GM19043 (cell line): ENCODE results near the gene BPTF.
"Not testable (repeated sequence)": the region's sequence is repeated elsewhere in the genome, so short reads cannot be mapped to it uniquely, and the experiment has no call there.

Experiments used
- ATAC-seq: cut with Tn5 transposase; IDR thresholded peaks from one replicate; pipeline ENCODE4 v1.9.1; 2021; ENCODE audit warnings: low read depth; ENCODE audit not compliant: unreplicated experiment

BPTF gene

DNA sequence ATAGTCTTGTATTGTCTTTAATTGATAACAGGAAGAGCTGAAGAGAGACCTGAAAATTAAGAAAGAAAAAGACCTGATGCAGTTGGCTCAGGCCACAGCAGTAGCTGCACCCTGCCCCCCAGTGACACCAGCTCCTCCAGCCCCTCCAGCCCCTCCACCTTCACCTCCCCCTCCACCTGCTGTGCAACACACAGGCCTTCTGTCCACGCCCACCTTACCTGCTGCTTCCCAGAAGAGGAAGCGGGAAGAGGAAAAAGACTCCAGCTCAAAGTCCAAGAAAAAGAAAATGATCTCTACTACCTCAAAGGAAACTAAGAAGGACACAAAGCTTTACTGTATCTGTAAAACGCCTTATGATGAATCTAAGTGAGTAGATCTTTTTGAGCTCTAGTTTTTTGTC, 134.2 kb downstream of the BPTF start:
- ATAC-seq = no peak

DNA sequence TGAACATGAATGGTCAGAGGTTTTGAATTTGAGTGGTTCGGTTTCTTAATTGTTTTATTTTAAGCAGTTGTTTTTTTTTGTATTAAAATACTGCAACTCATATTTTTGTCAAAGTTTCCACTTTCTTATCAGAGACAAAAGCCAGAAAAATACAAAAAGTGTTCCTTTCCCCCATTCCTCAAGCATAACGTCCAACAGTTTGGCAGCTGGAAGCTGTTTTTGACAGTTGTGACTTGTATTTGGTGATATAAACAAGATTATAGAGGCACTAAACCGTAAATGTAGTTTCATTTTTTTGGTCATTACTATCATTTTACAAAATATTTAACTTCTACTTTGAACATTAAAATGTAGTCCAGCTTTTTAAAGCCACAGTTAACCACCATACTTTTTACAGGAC, 135.0 kb downstream of the BPTF start:
- not testable (repeated sequence) for ATAC-seq

DNA sequence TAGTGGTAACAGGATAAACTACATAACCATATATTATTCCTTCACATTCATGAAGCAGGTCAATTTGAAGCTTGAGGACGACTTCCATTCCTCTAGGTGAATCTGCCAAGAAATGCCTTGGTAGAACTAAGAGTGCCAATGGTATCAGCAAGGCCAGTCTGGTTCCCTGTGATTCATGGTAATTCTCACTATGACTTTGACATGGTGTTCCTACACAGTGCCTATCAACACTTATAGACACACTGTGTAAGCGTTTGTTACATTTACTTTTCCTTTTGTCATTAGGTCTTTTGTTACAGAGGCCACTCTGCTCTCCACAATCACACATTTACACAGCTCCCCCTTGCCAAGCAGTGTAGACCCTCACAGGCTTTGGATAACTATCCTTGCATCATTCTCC, 136.9 kb downstream of the BPTF start:
- not testable (repeated sequence) for ATAC-seq

DNA sequence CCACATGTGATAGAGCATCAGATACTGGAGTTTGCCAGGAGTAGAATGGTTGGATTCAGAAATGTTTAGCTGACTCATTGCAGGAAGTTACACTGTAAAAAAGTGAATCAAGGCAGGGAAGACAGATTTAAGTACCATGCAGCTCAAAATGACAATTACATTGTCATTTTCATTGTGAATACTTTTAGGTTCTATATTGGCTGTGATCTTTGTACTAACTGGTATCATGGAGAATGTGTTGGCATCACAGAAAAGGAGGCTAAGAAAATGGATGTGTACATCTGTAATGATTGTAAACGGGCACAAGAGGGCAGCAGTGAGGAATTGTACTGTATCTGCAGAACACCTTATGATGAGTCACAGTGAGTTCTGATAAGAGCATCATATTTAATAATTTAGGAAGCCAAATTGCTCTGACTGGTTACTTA, 137.9 kb downstream of the BPTF start:
- ATAC-seq = not testable (repeated sequence)

DNA sequence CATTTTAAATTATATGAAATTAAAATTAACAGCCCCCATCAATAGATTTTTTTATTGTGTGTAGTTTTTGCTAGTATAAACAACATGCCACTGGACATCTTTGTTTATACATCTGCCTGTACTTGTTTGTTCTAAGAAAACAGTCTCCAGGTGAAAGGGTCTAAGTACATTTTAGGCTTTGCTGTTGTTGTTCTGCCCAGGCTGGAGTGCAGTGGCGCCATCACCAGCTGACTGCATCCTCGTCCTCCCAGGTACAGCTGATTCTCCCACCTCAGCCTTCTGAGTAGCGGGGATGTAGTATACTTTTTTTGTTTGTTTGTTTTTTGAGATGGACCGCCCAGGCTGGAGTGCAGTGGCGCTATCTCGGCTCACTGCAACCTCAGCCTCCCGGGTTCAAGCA, 145.5 kb downstream of the BPTF start:
- ATAC-seq = no peak

DNA sequence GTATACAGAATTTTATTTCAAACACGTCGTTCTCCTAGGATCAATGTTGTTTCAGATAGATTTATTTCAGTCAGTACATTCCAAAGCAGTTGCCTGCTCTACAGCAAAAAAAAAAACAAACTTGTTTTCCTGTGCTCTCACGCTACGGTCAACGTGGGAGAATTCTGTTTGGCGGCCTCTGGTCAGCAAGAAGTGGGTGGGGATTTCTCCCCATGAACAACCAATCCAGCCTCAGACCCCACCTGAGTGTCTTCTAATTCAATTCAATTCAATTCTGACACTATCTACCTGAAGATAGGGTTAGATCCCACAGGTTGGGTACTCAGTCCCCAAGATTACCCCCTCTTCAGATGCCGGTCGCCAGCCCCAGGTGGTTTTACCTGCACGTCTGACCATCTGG, 148.9 kb downstream of the BPTF start:
- ATAC-seq = no peak

DNA sequence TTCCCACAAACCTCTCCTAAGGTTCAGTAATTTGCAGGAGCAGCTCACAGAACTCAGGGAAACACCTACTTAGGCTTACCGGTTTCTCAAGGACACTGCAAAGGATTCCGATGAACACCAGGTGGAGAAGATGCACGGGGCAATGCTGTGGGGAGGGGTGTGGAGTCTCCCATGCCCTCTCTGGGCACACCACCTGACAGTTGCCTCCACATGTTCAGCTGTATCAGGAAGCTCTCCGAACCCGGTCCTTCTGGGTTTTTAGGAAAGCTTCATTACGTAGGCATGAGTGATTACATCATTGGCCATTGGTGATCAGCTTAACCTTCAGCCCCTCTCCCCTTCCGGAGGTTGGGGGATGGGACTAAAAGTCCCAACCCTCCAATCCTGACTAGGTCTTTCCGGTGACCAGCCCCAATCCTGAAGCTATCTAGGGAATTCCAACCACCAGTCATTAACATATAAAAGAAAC, 149.3 kb downstream of the BPTF start:
- no peak for ATAC-seq

DNA sequence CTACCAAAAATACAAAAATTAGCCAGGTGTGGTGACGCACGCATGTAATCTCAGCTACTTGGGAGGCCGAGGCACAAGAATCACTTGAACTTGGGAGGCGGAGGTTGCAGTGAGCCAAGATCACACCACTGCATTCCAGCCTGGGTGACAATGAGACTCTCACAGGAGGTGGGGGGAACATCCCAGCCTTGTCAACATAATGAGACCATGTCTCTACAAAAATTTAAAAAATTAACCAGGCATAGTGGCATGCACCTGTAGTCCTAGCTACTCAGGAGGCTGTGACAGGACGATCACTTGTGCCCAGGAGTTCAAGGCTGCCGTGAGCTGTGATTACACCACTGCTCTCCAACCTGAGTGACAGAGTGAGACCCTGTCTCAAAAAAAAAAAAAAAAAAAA, 151.0 kb downstream of the BPTF start:
- ATAC-seq = not testable (repeated sequence)

DNA sequence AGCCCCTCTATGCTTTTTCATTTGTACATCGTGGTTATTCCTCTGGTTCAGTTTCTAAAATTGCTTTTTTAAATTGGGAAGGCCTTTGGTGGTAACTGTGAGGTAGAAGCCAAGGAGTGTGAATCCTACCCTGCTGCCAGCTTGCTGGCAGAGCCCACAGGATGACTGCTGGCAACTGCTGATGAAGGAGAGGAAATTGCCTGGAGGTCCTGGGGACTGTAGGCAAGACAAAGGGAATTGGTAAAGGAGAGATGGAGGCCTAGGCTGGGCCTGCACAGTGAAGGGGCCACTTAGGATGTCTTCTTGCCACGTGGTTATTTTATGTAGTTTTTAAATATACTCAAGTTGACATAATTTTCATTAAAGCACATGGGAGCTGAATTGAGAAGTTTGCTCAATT, 155.2 kb downstream of the BPTF start:
- no peak for ATAC-seq

DNA sequence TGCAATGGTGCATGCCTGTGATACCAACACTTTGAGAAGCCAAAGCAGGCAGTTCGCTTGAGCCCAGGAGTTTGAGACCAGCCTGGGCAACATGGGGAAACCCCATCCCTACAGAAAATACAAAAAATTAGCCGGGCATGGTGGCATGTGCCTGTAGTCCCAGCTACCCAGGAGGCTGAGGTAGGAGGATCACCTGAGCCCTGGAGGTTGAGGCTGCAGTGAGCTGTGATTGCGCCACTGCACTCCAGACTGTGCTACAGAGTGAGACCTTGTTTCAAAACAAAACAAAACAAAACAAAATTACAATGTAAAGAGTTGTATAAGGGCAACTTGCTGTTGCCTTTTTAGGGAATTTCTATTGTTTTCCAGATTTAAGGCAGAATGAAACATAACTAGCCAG, 155.6 kb downstream of the BPTF start:
- not testable (repeated sequence) for ATAC-seq

DNA sequence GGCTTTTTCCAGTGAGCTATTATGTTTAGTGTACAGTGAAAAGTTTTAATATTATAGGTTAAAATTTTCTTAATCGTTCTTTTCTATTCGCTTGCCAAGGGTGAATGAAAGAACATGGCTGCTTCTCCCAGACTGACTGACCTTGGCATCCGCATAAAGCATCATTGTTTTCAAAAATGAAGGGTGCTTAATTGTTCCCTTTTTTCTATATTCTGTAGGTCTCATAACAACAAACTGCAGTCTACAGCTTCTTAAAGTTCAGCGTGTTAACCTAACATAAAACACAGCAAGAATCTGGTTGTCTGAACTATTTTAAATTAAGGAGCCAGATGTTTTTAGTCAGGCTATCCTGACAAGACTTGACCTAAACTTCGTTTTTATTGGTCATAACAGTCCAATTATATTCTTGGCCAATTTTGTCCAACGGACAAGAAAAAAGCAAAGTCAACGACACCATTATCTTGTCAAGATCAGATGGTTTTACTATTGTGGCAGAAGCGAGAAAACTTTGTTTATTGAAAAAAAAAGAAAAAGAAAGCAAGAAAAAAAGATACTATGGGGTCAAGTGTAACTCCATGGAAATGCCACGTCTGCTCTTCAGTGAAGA, 156.8 kb downstream of the BPTF start:
- no peak for ATAC-seq

DNA sequence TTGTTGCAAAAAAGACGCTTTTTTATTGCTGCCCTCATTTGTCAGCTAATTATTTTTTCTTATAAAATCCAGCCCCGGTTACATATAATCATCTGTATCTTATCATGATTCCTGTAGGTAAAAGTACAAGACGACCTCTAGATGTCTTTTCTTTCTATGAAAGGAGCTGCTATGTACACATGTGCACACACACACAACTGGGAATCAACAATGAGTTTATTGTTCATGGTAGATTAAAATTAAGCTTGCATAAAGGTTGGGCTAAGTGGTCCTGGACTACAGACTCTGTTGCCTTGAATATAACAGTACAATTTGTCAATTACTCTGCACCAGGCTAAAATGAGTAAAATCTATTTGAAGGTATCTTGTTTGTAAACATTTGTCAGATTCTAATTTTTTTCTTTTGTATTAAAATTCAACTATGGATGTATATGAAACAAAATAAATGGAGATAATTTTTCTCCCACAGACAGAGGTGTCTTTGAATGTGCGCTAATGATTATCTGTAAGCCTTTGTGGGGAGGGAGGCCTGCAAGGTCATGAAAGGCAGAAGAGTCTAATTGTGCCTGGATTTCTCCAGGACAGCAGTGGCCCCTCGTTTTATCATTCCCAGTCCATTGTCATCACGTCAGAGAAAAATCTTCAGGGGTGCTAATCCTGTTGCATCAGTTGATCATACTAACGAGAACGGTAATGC, 157.5 kb downstream of the BPTF start:
- ATAC-seq = no peak

DNA sequence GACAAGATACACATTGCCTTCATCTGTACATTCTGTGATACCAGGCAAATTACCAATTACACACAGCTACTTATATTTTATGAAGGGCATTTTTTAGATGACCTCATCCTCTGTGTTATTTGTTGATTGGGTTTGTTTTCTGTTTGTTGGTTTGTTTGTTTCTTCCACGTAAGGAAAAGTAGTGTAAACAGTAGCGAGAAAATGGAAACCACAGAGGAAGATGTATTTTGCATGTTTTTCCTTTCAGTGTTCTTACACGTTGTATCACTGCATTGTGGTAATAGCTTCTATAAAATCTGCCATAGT, 158.0 kb downstream of the BPTF start:
- no peak for ATAC-seq

DNA sequence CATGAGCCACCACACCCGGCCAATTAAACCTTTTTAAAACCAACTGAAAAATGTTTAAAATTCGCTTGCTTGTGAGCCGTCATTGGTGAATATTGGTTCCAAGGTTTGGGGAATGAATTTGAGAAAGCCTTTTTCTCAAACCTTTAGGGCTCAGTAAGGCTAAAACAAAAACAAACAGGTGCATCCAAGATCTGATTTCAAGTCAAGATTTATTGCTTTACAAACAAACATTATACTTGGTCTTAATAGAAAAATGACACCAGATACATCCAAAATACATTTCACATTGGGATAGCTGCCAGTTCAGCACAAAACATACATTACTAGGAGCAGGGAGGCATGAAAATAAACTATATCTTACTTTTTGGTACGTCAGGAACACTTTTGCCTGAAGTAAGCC, 165.6 kb downstream of the BPTF start:
- ATAC-seq = no peak

DNA sequence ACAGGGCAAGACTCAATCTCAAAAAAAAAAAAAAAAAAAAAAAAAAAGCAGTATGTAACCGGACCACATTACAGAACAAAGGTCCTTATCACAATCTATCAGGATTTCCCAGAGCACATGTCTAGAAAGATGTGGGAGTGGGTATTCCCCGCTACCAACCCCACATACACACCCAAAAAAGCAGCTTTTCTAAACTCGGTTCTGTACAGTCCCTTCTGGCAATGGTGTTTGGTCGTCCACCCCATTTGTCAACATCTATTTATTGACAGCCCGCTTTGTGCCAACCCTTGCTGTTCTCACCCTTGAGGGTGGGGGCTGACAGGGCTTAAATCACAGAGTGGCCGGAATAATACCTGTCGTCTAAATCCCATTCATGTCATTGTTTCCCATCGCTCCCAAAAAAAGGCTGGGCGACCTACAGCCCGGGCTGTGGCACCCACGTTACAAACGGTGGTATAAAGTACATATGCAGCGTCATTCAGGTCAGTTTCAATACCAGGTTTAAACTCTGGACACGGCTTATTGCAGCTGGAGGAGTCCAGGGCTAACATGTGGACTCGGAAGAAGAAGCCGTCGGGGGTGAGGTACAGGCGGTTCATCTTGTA, 167.3 kb downstream of the BPTF start:
- ATAC-seq = peak; percentile 23

DNA sequence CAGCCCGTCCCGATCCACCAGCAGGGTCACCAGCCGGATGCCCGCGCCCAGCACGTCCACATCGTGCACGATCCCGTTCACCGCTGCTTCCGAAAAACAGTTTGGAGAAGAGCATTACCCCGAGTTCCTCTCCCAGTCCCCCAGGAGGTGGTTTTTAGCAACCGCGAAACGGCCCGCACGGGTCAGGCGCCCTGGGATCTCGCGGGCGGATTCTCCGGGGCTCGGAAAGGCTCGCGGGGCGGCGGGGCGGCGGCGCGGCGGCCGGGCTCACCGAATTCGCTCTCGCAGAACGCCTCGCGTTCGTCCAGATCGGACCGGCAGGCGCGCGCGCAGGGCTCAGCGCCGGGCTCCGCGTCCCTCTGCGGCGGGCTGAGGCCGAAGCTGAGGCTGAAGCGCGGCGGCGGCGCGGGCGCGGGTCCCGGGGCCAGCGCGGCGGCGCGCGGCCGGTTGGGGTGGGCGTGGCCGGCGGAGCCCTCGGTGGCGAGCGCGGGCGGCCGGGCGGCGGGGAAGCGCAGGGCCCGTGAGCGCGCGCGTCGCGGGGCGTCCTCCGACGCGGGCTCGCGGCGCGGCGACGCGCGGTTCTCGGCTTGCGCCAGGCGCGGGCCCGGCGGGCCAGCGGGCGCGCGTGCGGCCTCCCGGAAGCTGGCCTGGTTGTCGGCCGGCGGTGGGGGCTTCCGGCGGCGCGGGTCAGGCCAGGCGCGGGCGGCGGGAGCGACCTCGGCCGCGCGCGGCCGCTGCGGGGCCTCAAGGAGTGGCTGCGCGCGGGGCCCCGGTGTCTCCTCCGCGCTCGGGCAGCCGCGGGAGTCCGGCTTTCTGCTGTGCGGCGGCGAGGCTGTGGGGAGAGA, 168.1 kb downstream of the BPTF start:
- ATAC-seq = peak; percentile 64

DNA sequence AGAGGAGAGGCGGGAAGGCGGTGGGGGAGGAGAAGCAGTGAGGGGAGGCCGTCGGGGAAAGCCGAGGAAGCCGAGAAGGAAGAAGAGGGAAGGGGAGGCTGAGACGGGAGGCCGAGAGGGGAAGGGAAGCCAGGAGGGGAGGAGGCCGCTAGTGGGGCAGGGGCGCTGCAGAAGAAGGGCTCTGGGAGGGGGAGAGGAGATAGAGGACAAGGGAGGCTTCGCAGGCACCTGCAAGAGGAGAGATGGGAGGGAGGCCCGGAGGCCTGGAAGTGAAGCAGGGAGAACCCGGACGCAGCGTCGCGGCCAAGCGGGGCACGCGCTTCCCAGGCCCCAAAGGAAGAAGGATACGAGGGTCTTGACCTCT, 168.7 kb downstream of the BPTF start:
- no peak for ATAC-seq

DNA sequence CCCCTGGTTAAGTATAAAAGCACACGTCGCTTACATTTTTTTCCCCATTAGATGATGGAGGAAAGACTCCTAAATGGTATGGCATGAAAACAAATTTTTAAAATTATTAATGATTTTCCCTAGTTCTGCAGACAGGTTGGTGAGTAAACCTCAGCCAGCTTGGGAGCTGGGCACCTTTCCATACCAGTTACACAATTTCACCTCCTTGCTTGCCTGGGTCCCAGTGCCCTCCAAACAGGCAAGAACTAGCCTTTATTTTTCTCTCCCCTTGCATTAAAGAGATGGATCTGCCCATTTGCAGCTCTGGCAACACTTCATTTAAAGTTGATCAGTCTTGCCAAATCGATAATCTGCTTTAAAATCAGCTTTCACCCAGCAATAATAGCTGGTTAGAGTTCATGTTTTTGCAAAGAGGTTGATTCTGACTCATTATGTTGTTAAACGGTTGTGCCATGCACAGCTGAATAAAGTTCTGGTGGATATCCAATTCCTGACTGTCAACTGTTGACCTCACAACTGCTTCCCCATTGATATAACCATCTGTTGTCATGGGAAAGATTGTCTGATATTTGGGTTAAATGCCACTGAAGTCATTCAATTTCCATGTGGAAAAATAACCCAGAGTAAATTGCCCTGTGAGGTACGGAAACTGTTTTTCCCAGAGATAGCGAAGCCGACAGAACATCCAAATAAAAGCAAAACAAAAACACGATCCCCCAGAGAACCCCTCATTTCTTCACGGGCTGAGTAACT, 169.7 kb downstream of the BPTF start:
- no peak for ATAC-seq

DNA sequence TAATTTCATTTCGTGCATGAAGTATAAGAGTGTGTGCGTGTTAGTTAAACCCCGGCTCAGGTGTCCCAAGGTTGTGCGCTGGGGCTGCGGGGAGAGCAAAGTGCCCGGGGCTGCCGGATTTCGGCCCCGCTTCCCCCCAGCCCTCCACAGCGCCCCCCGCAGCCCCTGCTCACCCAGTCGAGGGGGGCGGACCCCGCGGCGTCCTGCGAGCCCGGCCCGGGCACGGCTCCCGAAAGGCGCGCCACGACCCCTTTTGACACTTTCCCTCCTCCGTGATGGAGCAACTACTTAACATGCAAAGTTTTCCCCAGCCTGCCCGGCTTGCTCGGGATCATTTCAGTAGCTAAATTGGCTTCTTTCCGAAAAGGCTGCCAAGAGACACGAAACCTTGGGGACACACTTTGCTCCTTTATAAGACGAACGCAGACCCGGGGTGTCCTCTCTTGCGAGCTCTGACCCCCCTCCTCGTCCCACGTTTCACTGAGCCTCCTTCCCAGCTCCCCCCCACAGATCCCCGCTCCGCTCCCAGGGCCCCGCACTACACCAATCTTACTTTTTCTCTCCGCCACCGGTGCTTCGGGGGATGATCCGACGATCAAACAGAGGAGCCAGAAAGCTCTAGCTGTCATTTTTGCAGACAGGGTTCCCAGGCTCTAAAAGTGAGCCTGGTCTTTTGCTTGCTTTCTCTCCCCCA, 170.4 kb downstream of the BPTF start:
- ATAC-seq = no peak
